MCF 10A (cell line): ENCODE results near the gene PCSK7. TPM values are rescaled to one million over a fixed set of nuclear protein-coding genes. Genes with fewer than 3 reads are reported as not detected.

Experiments used
- BruUV-seq: library from RNA; stranded (reverse); fragments of 400-500 nt; replicated peaks from 2 replicates; lab custom pipeline; 2021; lab: Mats Ljungman, UMichigan
- CTCF ChIA-PET: fragments of 300-600 bp; sonication (Branson Sonifier 250); formaldehyde crosslinking; extraction: SDS; loops from one replicate; lab custom pipeline; 2021; ENCODE audit warnings: antibody characterized with exemption, inconsistent platforms; lab: Yijun Ruan, JAX
- POLR2A ChIA-PET: fragments of 300-600, 350-650 bp; sonication (Branson Sonifier 250); formaldehyde crosslinking; extraction: SDS; loops from one replicate; lab custom pipeline; 2020; ENCODE audit warnings: antibody characterized with exemption, inconsistent platforms; lab: Yijun Ruan, JAX
- DNase-seq: peaks from one replicate; pipeline ENCODE4 v3.0.0-alpha.2; 2018; ENCODE audit not compliant: unreplicated experiment
- H3K27ac Mint-ChIP-seq: one replicate; pipeline ENCODE4 v1.8.0; 2022; ENCODE audit warnings: mild to moderate bottlenecking, low read depth, mixed read lengths; ENCODE audit not compliant: unreplicated experiment
- H3K27me3 Mint-ChIP-seq: one replicate; pipeline ENCODE4 v1.8.0; 2022; ENCODE audit warnings: mixed read lengths; ENCODE audit not compliant: insufficient read depth, unreplicated experiment
- H3K36me3 Mint-ChIP-seq: one replicate; pipeline ENCODE4 v1.8.0; 2022; ENCODE audit warnings: mild to moderate bottlenecking, moderate library complexity, mixed read lengths; ENCODE audit not compliant: insufficient read depth, unreplicated experiment
- H3K4me1 Mint-ChIP-seq: one replicate; pipeline ENCODE4 v1.8.0; 2022; ENCODE audit warnings: mixed read lengths; ENCODE audit not compliant: insufficient read depth, unreplicated experiment
- H3K4me3 Mint-ChIP-seq: one replicate; pipeline ENCODE4 v1.8.0; 2022; ENCODE audit warnings: mild to moderate bottlenecking, moderate library complexity, mixed read lengths; ENCODE audit not compliant: unreplicated experiment
- H3K9me3 Mint-ChIP-seq: one replicate; pipeline ENCODE4 v1.8.0; 2022; ENCODE audit warnings: mixed read lengths; ENCODE audit not compliant: unreplicated experiment
- intact Hi-C: fragments of 100-400 bp; cut with micrococcal nuclease; formaldehyde crosslinking; loops from 2 replicates; pipeline ENCODE4 v1.14.1; 2022
- total RNA-seq: library from RNA; stranded (reverse); gene quantifications from 2 replicates; pipeline ENCODE4 v1.2.3, GENCODE V29; 2022
- TF ChIP-seq, protein P1 (sequence below): fragments of 200-600 bp; IDR thresholded peaks from one replicate; pipeline ENCODE4 v1.8.0; 2022; ENCODE audit warnings: antibody characterized with exemption, mild to moderate bottlenecking; ENCODE audit not compliant: unreplicated experiment

PCSK7 gene
- total RNA-seq, 1 experiment from 2014 or later = 58.6 TPM

DNA sequence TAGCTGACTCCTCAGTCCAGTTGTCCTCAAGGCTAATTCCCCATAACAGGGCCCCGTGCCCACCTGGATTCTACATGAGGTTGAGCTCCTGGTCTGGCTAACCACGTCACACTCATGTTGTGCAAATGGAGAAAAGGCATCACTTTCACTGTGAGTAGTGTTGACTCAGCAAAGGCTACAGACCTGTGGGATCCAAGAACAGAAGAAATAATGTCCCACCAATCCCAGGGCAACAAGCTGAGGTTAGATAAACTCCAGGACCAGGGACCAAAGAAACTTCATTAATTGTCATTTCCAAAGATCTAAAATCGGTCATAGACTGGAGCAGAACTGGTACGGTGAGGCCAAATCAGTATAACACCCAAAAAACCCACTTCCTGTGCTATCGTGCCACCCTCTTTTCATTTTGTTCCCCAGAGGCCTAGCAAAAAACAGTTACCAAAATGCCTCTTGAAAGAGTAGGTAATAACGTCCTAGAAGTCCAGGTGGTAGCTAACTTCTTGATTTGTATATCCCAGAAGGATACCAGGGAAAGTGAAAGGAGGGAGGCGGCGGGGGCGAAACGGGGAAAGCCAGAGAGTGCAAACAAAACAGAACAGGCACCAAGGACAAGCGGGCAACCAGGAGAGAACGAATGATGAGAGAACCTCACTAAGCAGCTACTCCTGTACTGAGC lies 1.4 kb downstream of the PCSK7 start:
- CTCF ChIA-PET = interaction anchor here (0.7 to 3.7 kb wide), 6 partner anchors 10 to 439 kb away, joined by 3 to 27 read pairs (median 4); partner anchors contain the start of genes APOA5, BACE1 and SIDT2
- POLR2A ChIA-PET = interaction anchor here (0.6 to 4.8 kb wide), 4 partner anchors 32 to 418 kb away, joined by 3 to 37 read pairs (median 3); partner anchors contain the start of genes BACE1 and PAFAH1B2

GRCh38 chr11:117229931-117230285 lies 2.0 kb downstream of the PCSK7 start:
- ChIA-PET POLR2A (interaction anchor here (4.8 kb wide), 1 partner anchor 86 kb away, joined by 37 read pairs; the partner anchor contains the start of gene PAFAH1B2), CTCF (interaction anchor here (0.7 to 3.7 kb wide), 3 partner anchors 9 to 1259 kb away, joined by 3 to 27 read pairs (median 3); no protein-coding TSS in a partner anchor)
- no peak for DNase-seq
- Mint-ChIP-seq H3K27me3 (no peaks in the 10 kb centered on the region), H3K4me1 (peaks cover 26% of the 10 kb centered on the region), H3K27ac (no peak overlapping the region), H3K4me3 (peak overlapping the region; percentile 94), H3K9me3 (no peaks in the 10 kb centered on the region), H3K36me3 (peaks cover 37% of the 10 kb centered on the region)
- TF ChIP-seq, protein P1, sequence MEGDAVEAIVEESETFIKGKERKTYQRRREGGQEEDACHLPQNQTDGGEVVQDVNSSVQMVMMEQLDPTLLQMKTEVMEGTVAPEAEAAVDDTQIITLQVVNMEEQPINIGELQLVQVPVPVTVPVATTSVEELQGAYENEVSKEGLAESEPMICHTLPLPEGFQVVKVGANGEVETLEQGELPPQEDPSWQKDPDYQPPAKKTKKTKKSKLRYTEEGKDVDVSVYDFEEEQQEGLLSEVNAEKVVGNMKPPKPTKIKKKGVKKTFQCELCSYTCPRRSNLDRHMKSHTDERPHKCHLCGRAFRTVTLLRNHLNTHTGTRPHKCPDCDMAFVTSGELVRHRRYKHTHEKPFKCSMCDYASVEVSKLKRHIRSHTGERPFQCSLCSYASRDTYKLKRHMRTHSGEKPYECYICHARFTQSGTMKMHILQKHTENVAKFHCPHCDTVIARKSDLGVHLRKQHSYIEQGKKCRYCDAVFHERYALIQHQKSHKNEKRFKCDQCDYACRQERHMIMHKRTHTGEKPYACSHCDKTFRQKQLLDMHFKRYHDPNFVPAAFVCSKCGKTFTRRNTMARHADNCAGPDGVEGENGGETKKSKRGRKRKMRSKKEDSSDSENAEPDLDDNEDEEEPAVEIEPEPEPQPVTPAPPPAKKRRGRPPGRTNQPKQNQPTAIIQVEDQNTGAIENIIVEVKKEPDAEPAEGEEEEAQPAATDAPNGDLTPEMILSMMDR = no peak
- BruUV-seq = no TSS peak
- intact Hi-C loops = loop anchor here (5.0 to 10.0 kb wide), 4 partner anchors 155 to 585 kb away; partner anchors contain the start of gene APOA5

More for the DNA sequence above, 1.4 kb downstream of the PCSK7 start:
- Mint-ChIP-seq H3K4me1 (peaks cover 26% of the 10 kb centered on the region), H3K9me3 (no peaks in the 10 kb centered on the region), H3K4me3 (peak overlapping the region; percentile 94), H3K27ac (peak overlapping the region; percentile 89), H3K27me3 (no peaks in the 10 kb centered on the region), H3K36me3 (peaks cover 31% of the 10 kb centered on the region)
- TF ChIP-seq, protein P1 = no peak
- intact Hi-C loops = loop anchor here (10.0 kb wide), 2 partner anchors 154 to 584 kb away; no protein-coding TSS in a partner anchor
- no TSS peak for BruUV-seq
- no peak for DNase-seq

GRCh38 chr11:117229411-117229810 lies 2.5 kb downstream of the PCSK7 start:
- CTCF ChIA-PET = interaction anchor here (0.6 to 3.7 kb wide), 4 partner anchors 9 to 1259 kb away, joined by 3 to 27 read pairs (median 4); no protein-coding TSS in a partner anchor

More at GRCh38 chr11:117229411-117229810, 2.5 kb downstream of the PCSK7 start:
- TSS peak; percentile 4 for BruUV-seq
- Mint-ChIP-seq H3K4me3 (no peak overlapping the region), H3K27ac (no peak overlapping the region), H3K36me3 (peaks cover 37% of the 10 kb centered on the region), H3K4me1 (peaks cover 26% of the 10 kb centered on the region), H3K9me3 (no peaks in the 10 kb centered on the region), H3K27me3 (no peaks in the 10 kb centered on the region)
- no peak for DNase-seq
- TF ChIP-seq, protein P1 = no peak
- intact Hi-C loops = loop anchor here (5.0 kb wide), 2 partner anchors 437 to 497 kb away; partner anchors contain the start of gene APOA5
- POLR2A ChIA-PET = no interaction called here
